Duodenal mucosa (tissue), 2 donors: ENCODE measurements around the gene ZMYM4.
"Not testable (repeated sequence)": the region's sequence is repeated elsewhere in the genome, so short reads cannot be mapped to it uniquely, and the experiment has no call there.

Experiments used
- H3K27ac ChIP-seq: one replicate; pipeline ENCODE4 v1.7.0; 2013; ENCODE audit warnings: low read depth, low read length
- H3K27me3 ChIP-seq, 2 donors: one replicate each; pipeline ENCODE4 v1.7.0; 2013; ENCODE audit warnings: low read length in 2 of 2, control low read depth in 1 of 2; ENCODE audit not compliant: insufficient read depth in 2 of 2, control insufficient read depth in 1 of 2
- H3K36me3 ChIP-seq, 2 donors: one replicate each; pipeline ENCODE4 v1.7.0; 2013; ENCODE audit warnings: low read length in 2 of 2, control low read depth in 1 of 2; ENCODE audit not compliant: insufficient read depth in 2 of 2, control insufficient read depth in 1 of 2
- H3K4me1 ChIP-seq, 2 donors: one replicate each; pipeline ENCODE4 v1.7.0; 2013; ENCODE audit warnings: low read length in 2 of 2, control low read depth in 1 of 2; ENCODE audit not compliant: insufficient read depth in 2 of 2, control insufficient read depth in 1 of 2
- H3K4me3 ChIP-seq, 2 donors: one replicate each; pipeline ENCODE4 v1.7.0; 2013; ENCODE audit warnings: low read length in 2 of 2, low read depth in 1 of 2
- H3K9ac ChIP-seq, 2 donors: one replicate each; pipeline ENCODE4 v1.7.0; 2013; ENCODE audit warnings: low read length in 2 of 2, low read depth in 1 of 2
- H3K9me3 ChIP-seq, 2 donors: one replicate each; pipeline ENCODE4 v1.7.0; 2013; ENCODE audit warnings: low read length in 2 of 2, control low read depth in 1 of 2; ENCODE audit not compliant: control insufficient read depth in 1 of 2

Gene ZMYM4

GRCh38 chr1:35460796-35461195 is 192.3 kb downstream of the ZMYM4 start:
- H3K36me3 ChIP-seq: peaks cover 36 to 48% of the 10 kb centered on the region in 2 donors
- no peaks in the 10 kb centered on the region for H3K4me1 ChIP-seq
- no peaks in the 10 kb centered on the region for H3K27me3 ChIP-seq
- no peak overlapping the region for H3K4me3 ChIP-seq
- peaks cover 0 to 4% of the 10 kb centered on the region in 2 donors for H3K9me3 ChIP-seq
- H3K9ac ChIP-seq: no peak overlapping the region
- H3K27ac ChIP-seq: no peak overlapping the region

GRCh38 chr1:35461966-35462651 is 193.6 kb downstream of the ZMYM4 start:
- Histone ChIP-seq H3K36me3 (peaks cover 37 to 55% of the 10 kb centered on the region in 2 donors), H3K27ac (no peak overlapping the region), H3K27me3 (no peaks in the 10 kb centered on the region), H3K4me3 (no peak overlapping the region), H3K9me3 (peaks cover 0 to 4% of the 10 kb centered on the region in 2 donors), H3K4me1 (no peaks in the 10 kb centered on the region), H3K9ac (no peak overlapping the region)

- Histone ChIP-seq H3K36me3 (peaks cover 37 to 49% of the 10 kb centered on the region in 2 donors), H3K9me3 (peaks cover 0 to 4% of the 10 kb centered on the region in 2 donors), H3K27me3 (no peaks in the 10 kb centered on the region), H3K27ac (no peak overlapping the region), H3K9ac (no peak overlapping the region), H3K4me3 (no peak overlapping the region), H3K4me1 (no peaks in the 10 kb centered on the region)
These were observed 194.7 kb downstream of the ZMYM4 start for GRCh38 chr1:35463232-35463631.

GRCh38 chr1:35463749-35464148 is 195.2 kb downstream of the ZMYM4 start:
- H3K9me3 ChIP-seq, H3K9ac ChIP-seq, H3K27me3 ChIP-seq, H3K27ac ChIP-seq, H3K4me1 ChIP-seq, H3K4me3 ChIP-seq: not testable (repeated sequence)
- H3K36me3 ChIP-seq: peaks cover 40 to 49% of the 10 kb centered on the region in 2 donors

GRCh38 chr1:35466120-35466519 is 197.6 kb downstream of the ZMYM4 start:
- Histone ChIP-seq H3K27me3 (no peaks in the 10 kb centered on the region), H3K4me1 (no peaks in the 10 kb centered on the region), H3K36me3 (peaks cover 36 to 70% of the 10 kb centered on the region in 2 donors), H3K4me3 (no peak overlapping the region), H3K9ac (no peak overlapping the region), H3K9me3 (peaks cover 0 to 4% of the 10 kb centered on the region in 2 donors), H3K27ac (no peak overlapping the region)

GRCh38 chr1:35470977-35471613 is 202.6 kb downstream of the ZMYM4 start:
- H3K4me3 ChIP-seq: no peak overlapping the region
- no peaks in the 10 kb centered on the region for H3K4me1 ChIP-seq
- peaks cover 21 to 45% of the 10 kb centered on the region in 2 donors for H3K36me3 ChIP-seq
- H3K9me3 ChIP-seq: no peaks in the 10 kb centered on the region
- no peak overlapping the region for H3K9ac ChIP-seq
- no peaks in the 10 kb centered on the region for H3K27me3 ChIP-seq
- no peak overlapping the region for H3K27ac ChIP-seq
